HepG2 (cell line): ENCODE results near the gene FUT6. TPM values are rescaled to one million over a fixed set of nuclear protein-coding genes. Genes with fewer than 3 reads are reported as not detected.
A peak's percentile ranks its signal among the peaks of the same experiment; 100 is the strongest.

Experiments used
- ARNTL ChIP-seq: sonication (generic); formaldehyde crosslinking; IDR thresholded peaks from 2 replicates; pipeline ENCODE4 v1.4.0; 2020; ENCODE audit warnings: mild to moderate bottlenecking, missing genetic modification reagents
- MAFF ChIP-seq: IDR thresholded peaks from 2 replicates; pipeline ENCODE4 v1.6.1; 2011; ENCODE audit warnings: low read depth, low read length, improper control_type of control experiment
- NCOA5 ChIP-seq: sonication (generic); formaldehyde crosslinking; IDR thresholded peaks from 2 replicates; pipeline ENCODE4 v1.4.0; 2020; ENCODE audit warnings: missing genetic modification reagents
- SAP130 ChIP-seq: IDR thresholded peaks from 2 replicates; pipeline ENCODE4 v1.6.1; 2016; ENCODE audit warnings: low read depth
- SOX5 ChIP-seq: IDR thresholded peaks from 2 replicates; pipeline ENCODE4 v1.6.1; 2016; ENCODE audit warnings: borderline replicate concordance
- SOX6 ChIP-seq, 2 experiments: fragments of 450-650 bp in 1 of 2; sonication (generic) in 1 of 2; formaldehyde crosslinking in 1 of 2; IDR thresholded peaks; 2 replicates each; pipeline versions ENCODE4 v1.4.0 to v1.6.1; 2017 to 2020; ENCODE audit warnings: antibody characterized with exemption in 1 of 2, mild to moderate bottlenecking in 1 of 2, missing genetic modification reagents in 1 of 2
- SPEN ChIP-seq: sonication (generic); formaldehyde crosslinking; IDR thresholded peaks from 2 replicates; pipeline ENCODE4 v1.5.1; 2020; ENCODE audit warnings: low read depth, mild to moderate bottlenecking, missing genetic modification reagents
- ZMYM3 ChIP-seq: sonication (generic); formaldehyde crosslinking; IDR thresholded peaks from 2 replicates; pipeline ENCODE4 v1.5.1; 2020; ENCODE audit warnings: mild to moderate bottlenecking, missing genetic modification reagents
- ZNF263 ChIP-seq: sonication (generic); formaldehyde crosslinking; IDR thresholded peaks from 2 replicates; pipeline ENCODE4 v1.4.0; 2020; ENCODE audit warnings: missing genetic modification reagents
- ZNF510 ChIP-seq: sonication (generic); formaldehyde crosslinking; IDR thresholded peaks from 2 replicates; pipeline ENCODE4 v1.4.0; 2020; ENCODE audit warnings: low read depth, mild to moderate bottlenecking, missing genetic modification reagents
- ZNF619 ChIP-seq: sonication (generic); formaldehyde crosslinking; IDR thresholded peaks from 2 replicates; pipeline ENCODE4 v1.4.0; 2020; ENCODE audit warnings: mild to moderate bottlenecking, missing genetic modification reagents
- polyA plus RNA-seq, 8 experiments: library from polyadenylated mRNA; depleted of rRNA in 3 of 8; stranded (reverse) in 7 of 8; unstranded in 1 of 8; fragments of >200 nt; fragmentation: Illumina TruSeq in 4 of 8; extraction: Trizol in 4 of 8; gene quantifications; 2 replicates each; pipeline versions ENCODE4 v1.2.1 to v1.2.3, GENCODE V29; 2011 to 2016; ENCODE audit warnings: low read depth in 4 of 8, missing spikeins in 1 of 8, mixed read lengths in 1 of 8; ENCODE audit not compliant: insufficient read depth in 1 of 8
- total RNA-seq, 5 experiments: library from RNA; depleted of rRNA; stranded (reverse); fragments of >200 nt; fragmentation: Illumina TruSeq; extraction: Trizol; gene quantifications; 2 replicates each; pipeline ENCODE4 v1.2.3, GENCODE V29; 2016; ENCODE audit warnings: low read depth in 1 of 5
- TF ChIP-seq, protein P1 (sequence below): sonication (generic); formaldehyde crosslinking; IDR thresholded peaks from 2 replicates; pipeline ENCODE4 v1.4.0; 2020; ENCODE audit warnings: missing genetic modification reagents, borderline replicate concordance
- TF ChIP-seq, protein P2 (sequence below): sonication (generic); formaldehyde crosslinking; IDR thresholded peaks from 2 replicates; pipeline ENCODE4 v1.4.0; 2020; ENCODE audit warnings: missing genetic modification reagents, mild to moderate bottlenecking, borderline replicate concordance
- TF ChIP-seq, protein P3 (sequence below): IDR thresholded peaks from 2 replicates; pipeline ENCODE4 v1.4.0; 2020; ENCODE audit warnings: mild to moderate bottlenecking, missing genetic modification reagents
- TF ChIP-seq, protein P4 (sequence below): sonication (generic); formaldehyde crosslinking; IDR thresholded peaks from 2 replicates; pipeline ENCODE4 v1.4.0; 2020; ENCODE audit warnings: missing genetic modification reagents
- TF ChIP-seq, protein P5 (sequence below): sonication (generic); formaldehyde crosslinking; IDR thresholded peaks from 2 replicates; pipeline ENCODE4 v1.4.0; 2020; ENCODE audit warnings: missing genetic modification reagents
- TF ChIP-seq, protein P6 (sequence below): sonication (generic); formaldehyde crosslinking; IDR thresholded peaks from 2 replicates; pipeline ENCODE4 v1.4.0; 2020; ENCODE audit warnings: missing genetic modification reagents

Gene FUT6
- total and polyA plus RNA-seq, 2 of the 13 experiments (the other 11 are each of a cell fraction or from before 2014, with no cell fraction given), result 8.2 to 27.7 TPM

DNA sequence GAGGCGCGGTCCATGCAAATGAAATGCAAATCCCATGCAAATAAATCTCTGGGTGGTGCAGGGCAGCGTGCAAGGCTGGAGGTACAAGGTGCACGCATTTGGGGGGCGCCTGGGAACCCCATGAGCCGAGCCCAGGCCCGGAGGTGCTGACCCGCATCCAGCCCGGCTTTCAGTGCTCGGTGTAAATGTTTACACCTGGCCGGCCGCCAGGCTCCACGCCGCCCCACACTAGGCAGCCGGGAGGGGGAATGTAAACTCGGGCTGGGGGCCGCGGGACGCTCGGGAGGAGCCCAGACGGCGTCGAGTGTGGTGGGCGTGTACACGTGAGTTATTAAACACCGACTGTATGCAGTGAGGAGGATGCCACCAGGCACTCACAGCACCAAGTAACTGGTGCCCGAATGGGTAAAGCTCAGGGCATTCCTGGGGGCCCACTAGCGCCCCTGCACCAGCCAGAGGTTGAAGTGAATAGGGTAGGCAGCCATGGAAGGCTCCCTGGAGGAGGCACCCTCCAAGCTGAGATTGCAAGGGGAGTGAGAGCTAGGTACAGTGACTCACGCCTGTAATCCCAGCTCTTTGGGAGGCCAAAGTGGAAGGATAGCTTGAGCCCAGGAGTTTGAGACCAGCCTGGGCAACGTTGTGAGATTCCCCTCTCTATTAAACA lies 17.2 kb downstream of the FUT6 start (continued):
- TF ChIP-seq, protein P1, sequence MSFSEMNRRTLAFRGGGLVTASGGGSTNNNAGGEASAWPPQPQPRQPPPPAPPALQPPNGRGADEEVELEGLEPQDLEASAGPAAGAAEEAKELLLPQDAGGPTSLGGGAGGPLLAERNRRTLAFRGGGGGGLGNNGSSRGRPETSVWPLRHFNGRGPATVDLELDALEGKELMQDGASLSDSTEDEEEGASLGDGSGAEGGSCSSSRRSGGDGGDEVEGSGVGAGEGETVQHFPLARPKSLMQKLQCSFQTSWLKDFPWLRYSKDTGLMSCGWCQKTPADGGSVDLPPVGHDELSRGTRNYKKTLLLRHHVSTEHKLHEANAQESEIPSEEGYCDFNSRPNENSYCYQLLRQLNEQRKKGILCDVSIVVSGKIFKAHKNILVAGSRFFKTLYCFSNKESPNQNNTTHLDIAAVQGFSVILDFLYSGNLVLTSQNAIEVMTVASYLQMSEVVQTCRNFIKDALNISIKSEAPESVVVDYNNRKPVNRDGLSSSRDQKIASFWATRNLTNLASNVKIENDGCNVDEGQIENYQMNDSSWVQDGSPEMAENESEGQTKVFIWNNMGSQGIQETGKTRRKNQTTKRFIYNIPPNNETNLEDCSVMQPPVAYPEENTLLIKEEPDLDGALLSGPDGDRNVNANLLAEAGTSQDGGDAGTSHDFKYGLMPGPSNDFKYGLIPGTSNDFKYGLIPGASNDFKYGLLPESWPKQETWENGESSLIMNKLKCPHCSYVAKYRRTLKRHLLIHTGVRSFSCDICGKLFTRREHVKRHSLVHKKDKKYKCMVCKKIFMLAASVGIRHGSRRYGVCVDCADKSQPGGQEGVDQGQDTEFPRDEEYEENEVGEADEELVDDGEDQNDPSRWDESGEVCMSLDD, result peak; percentile 94
- TF ChIP-seq, protein P2, sequence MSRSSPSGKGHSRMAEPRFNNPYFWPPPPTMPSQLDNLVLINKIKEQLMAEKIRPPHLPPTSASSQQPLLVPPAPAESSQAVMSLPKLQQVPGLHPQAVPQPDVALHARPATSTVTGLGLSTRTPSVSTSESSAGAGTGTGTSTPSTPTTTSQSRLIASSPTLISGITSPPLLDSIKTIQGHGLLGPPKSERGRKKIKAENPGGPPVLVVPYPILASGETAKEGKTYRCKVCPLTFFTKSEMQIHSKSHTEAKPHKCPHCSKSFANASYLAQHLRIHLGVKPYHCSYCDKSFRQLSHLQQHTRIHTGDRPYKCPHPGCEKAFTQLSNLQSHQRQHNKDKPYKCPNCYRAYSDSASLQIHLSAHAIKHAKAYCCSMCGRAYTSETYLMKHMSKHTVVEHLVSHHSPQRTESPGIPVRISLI (CRISPR knock-in tag), result no peak
- TF ChIP-seq NCOA5 (CRISPR knock-in tag) (no peak), SOX6 (IDR thresholded peaks at IDR 0.05) (no peak), SOX6 (CRISPR knock-in tag; IDR thresholded peaks at IDR 0.05) (peak; percentile 24; the same call in 1 of the 2 replicates), MAFF (no peak), ZMYM3 (peak; percentile 74), SOX5 (CRISPR knock-in tag) (no peak), ARNTL (CRISPR knock-in tag) (no peak), SPEN (CRISPR knock-in tag) (peak; percentile 22; the same call in 1 of the 2 replicates), ZNF619 (CRISPR knock-in tag) (no peak), ZNF510 (CRISPR knock-in tag) (no peak), SAP130 (CRISPR knock-in tag) (peak; percentile 43), ZNF263 (CRISPR knock-in tag) (no peak)
- TF ChIP-seq, protein P3, sequence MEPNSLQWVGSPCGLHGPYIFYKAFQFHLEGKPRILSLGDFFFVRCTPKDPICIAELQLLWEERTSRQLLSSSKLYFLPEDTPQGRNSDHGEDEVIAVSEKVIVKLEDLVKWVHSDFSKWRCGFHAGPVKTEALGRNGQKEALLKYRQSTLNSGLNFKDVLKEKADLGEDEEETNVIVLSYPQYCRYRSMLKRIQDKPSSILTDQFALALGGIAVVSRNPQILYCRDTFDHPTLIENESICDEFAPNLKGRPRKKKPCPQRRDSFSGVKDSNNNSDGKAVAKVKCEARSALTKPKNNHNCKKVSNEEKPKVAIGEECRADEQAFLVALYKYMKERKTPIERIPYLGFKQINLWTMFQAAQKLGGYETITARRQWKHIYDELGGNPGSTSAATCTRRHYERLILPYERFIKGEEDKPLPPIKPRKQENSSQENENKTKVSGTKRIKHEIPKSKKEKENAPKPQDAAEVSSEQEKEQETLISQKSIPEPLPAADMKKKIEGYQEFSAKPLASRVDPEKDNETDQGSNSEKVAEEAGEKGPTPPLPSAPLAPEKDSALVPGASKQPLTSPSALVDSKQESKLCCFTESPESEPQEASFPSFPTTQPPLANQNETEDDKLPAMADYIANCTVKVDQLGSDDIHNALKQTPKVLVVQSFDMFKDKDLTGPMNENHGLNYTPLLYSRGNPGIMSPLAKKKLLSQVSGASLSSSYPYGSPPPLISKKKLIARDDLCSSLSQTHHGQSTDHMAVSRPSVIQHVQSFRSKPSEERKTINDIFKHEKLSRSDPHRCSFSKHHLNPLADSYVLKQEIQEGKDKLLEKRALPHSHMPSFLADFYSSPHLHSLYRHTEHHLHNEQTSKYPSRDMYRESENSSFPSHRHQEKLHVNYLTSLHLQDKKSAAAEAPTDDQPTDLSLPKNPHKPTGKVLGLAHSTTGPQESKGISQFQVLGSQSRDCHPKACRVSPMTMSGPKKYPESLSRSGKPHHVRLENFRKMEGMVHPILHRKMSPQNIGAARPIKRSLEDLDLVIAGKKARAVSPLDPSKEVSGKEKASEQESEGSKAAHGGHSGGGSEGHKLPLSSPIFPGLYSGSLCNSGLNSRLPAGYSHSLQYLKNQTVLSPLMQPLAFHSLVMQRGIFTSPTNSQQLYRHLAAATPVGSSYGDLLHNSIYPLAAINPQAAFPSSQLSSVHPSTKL (CRISPR knock-in tag), result peak; percentile 9; the same call in 1 of the 2 replicates
- TF ChIP-seq, protein P4, sequence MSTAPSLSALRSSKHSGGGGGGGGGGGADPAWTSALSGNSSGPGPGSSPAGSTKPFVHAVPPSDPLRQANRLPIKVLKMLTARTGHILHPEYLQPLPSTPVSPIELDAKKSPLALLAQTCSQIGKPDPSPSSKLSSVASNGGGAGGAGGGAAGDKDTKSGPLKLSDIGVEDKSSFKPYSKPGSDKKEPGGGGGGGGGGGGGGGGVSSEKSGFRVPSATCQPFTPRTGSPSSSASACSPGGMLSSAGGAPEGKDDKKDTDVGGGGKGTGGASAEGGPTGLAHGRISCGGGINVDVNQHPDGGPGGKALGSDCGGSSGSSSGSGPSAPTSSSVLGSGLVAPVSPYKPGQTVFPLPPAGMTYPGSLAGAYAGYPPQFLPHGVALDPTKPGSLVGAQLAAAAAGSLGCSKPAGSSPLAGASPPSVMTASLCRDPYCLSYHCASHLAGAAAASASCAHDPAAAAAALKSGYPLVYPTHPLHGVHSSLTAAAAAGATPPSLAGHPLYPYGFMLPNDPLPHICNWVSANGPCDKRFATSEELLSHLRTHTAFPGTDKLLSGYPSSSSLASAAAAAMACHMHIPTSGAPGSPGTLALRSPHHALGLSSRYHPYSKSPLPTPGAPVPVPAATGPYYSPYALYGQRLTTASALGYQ (CRISPR knock-in tag), result 0 out of 2 replicates have a peak, but pooled peaks have one; percentile 27
- TF ChIP-seq, protein P5, sequence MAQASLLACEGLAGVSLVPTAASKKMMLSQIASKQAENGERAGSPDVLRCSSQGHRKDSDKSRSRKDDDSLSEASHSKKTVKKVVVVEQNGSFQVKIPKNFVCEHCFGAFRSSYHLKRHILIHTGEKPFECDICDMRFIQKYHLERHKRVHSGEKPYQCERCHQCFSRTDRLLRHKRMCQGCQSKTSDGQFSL (CRISPR knock-in tag), result no peak
- TF ChIP-seq, protein P6, sequence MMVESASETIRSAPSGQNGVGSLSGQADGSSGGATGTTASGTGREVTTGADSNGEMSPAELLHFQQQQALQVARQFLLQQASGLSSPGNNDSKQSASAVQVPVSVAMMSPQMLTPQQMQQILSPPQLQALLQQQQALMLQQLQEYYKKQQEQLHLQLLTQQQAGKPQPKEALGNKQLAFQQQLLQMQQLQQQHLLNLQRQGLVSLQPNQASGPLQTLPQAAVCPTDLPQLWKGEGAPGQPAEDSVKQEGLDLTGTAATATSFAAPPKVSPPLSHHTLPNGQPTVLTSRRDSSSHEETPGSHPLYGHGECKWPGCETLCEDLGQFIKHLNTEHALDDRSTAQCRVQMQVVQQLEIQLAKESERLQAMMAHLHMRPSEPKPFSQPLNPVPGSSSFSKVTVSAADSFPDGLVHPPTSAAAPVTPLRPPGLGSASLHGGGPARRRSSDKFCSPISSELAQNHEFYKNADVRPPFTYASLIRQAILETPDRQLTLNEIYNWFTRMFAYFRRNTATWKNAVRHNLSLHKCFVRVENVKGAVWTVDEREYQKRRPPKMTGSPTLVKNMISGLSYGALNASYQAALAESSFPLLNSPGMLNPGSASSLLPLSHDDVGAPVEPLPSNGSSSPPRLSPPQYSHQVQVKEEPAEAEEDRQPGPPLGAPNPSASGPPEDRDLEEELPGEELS (CRISPR knock-in tag), result 0 out of 2 replicates have a peak, but pooled peaks have one; percentile 36
